CD4-positive, CD25-positive, alpha-beta regulatory T cell (primary cell): ENCODE data around the gene PNPLA7. TPM values are rescaled to one million over a fixed set of nuclear protein-coding genes. Genes with fewer than 3 reads are reported as not detected.
A peak's percentile ranks its signal among the peaks of the same experiment; 100 is the strongest.
"Not testable (repeated sequence)": the region's sequence is repeated elsewhere in the genome, so short reads cannot be mapped to it uniquely, and the experiment has no call there.

Source experiments
- ATAC-seq, 2 donors: fragments of 150-1000 bp; cut with Tn5 transposase; one replicate each; pipeline ENCODE4 v1.10.0; 2021; ENCODE audit warnings: low read depth in 2 of 2, moderate number of reproducible peaks in 2 of 2, moderate library complexity in 1 of 2
- DNase-seq, 3 donors: peaks; one replicate each; pipeline versions ENCODE4 v3.0.0 to v3.0.0-alpha.2; 2012 to 2022; ENCODE audit warnings: mixed read lengths in 1 of 3
- H3K27ac ChIP-seq: one replicate; pipeline ENCODE4 v1.7.0; 2013; ENCODE audit warnings: mild to moderate bottlenecking, low read length; ENCODE audit not compliant: insufficient read depth, poor library complexity, severe bottlenecking
- H3K27me3 ChIP-seq: one replicate; pipeline ENCODE4 v1.7.0; 2013; ENCODE audit warnings: low read length; ENCODE audit not compliant: control insufficient read depth, insufficient read depth
- H3K36me3 ChIP-seq: one replicate; pipeline ENCODE4 v1.7.0; 2013; ENCODE audit warnings: mild to moderate bottlenecking, low read length, moderate library complexity; ENCODE audit not compliant: control insufficient read depth, insufficient read depth
- H3K4me1 ChIP-seq: 2 replicates; pipeline ENCODE4 v1.7.0; 2013; ENCODE audit warnings: mild to moderate bottlenecking, low read length; ENCODE audit not compliant: insufficient read depth, control insufficient read depth, poor library complexity, severe bottlenecking
- H3K4me3 ChIP-seq: one replicate; pipeline ENCODE4 v1.7.0; 2013; ENCODE audit warnings: low read depth, mild to moderate bottlenecking, low read length, moderate library complexity
- H3K9me3 ChIP-seq, 2 experiments: 1 replicate in 1 of 2; 2 replicates in 1 of 2; pipeline ENCODE4 v1.7.0; 2013; ENCODE audit warnings: low read length in 2 of 2, mild to moderate bottlenecking in 1 of 2, moderate library complexity in 1 of 2; ENCODE audit not compliant: control insufficient read depth in 2 of 2
- H3K27ac Mint-ChIP-seq, 3 donors: one replicate each; pipeline ENCODE4 v1.8.0; 2020 to 2022; ENCODE audit warnings: mild to moderate bottlenecking in 3 of 3, mixed read lengths in 3 of 3, moderate library complexity in 2 of 3
- H3K27me3 Mint-ChIP-seq: one replicate; pipeline ENCODE4 v1.8.0; 2022; ENCODE audit warnings: mild to moderate bottlenecking, mixed read lengths
- H3K36me3 Mint-ChIP-seq: one replicate; pipeline ENCODE4 v1.8.0; 2020; ENCODE audit warnings: mixed read lengths
- H3K4me1 Mint-ChIP-seq, 4 donors: one replicate each; pipeline ENCODE4 v1.8.0; 2020 to 2022; ENCODE audit warnings: mixed read lengths in 4 of 4, mild to moderate bottlenecking in 1 of 4
- H3K4me3 Mint-ChIP-seq, 4 donors: one replicate each; pipeline ENCODE4 v1.8.0; 2020 to 2022; ENCODE audit warnings: mild to moderate bottlenecking in 4 of 4, mixed read lengths in 4 of 4, moderate library complexity in 3 of 4
- H3K9me3 Mint-ChIP-seq, 7 donors: one replicate each; pipeline ENCODE4 v1.8.0; 2020 to 2022; ENCODE audit warnings: mixed read lengths in 7 of 7, mild to moderate bottlenecking in 3 of 7, moderate library complexity in 2 of 7
- polyA plus RNA-seq, 4 donors: library from polyadenylated mRNA; unstranded; fragments of 300-500 nt; fragmentation: Illumina TruSeq; gene quantifications; one replicate each; pipeline ENCODE4 v1.2.3, GENCODE V29; 2021
- total RNA-seq: library from RNA; stranded (reverse); gene quantifications from one replicate; pipeline ENCODE4 v1.2.3, GENCODE V29; 2022

Gene PNPLA7
- total and polyA plus RNA-seq, 5 donors from 2014 or later: 1.4 to 12.4 (median 1.8) TPM

- H3K4me1 ChIP-seq: peaks cover 30% of the 10 kb centered on the region
- H3K27me3 Mint-ChIP-seq, H3K36me3 Mint-ChIP-seq, H3K4me3 Mint-ChIP-seq, H3K27ac ChIP-seq, ATAC-seq, DNase-seq, H3K27me3 ChIP-seq, H3K4me3 ChIP-seq, H3K36me3 ChIP-seq, H3K9me3 ChIP-seq, H3K9me3 Mint-ChIP-seq: not testable (repeated sequence)
- H3K27ac Mint-ChIP-seq: peak overlapping the region in 1 of 3 donors; percentile 26
- H3K4me1 Mint-ChIP-seq: peaks cover 0 to 22% (median 6%) of the 10 kb centered on the region in 4 donors
Observed at GRCh38 chr9:137410236-137410890, 139.8 kb downstream of the PNPLA7 start.

Other genes starting within 250 kb of the PNPLA7 start
- gene NRARP, start 248.1 kb downstream of the PNPLA7 start, total RNA-seq: 1.6 TPM
- gene NRARP, start 248.1 kb downstream of the PNPLA7 start, polyA plus RNA-seq: not detected
- 27.3 TPM for gene EXD3, start 127.2 kb downstream of the PNPLA7 start, total RNA-seq
- gene EXD3, start 127.2 kb downstream of the PNPLA7 start, polyA plus RNA-seq: 1 to 10 TPM; 4.7 to 7.2 (median 5.7) TPM
- gene NOXA1, start 127.0 kb downstream of the PNPLA7 start, total RNA-seq: 3.8 TPM
- 1 to 10 TPM in 2 of 4 donors, under 1 TPM in 2; 0.83 to 3.3 (median 1.4) TPM for gene NOXA1, start 127.0 kb downstream of the PNPLA7 start, polyA plus RNA-seq
- not detected for gene ENTPD8, start 109.0 kb downstream of the PNPLA7 start, total RNA-seq
- gene ENTPD8, start 109.0 kb downstream of the PNPLA7 start, polyA plus RNA-seq: not detected
- gene NSMF, start 91.1 kb downstream of the PNPLA7 start, total RNA-seq: 109 TPM
- 10 to 100 TPM in 2 of 4 donors, 1 to 10 TPM in 2; 9.3 to 14.5 (median 11.8) TPM for gene NSMF, start 91.1 kb downstream of the PNPLA7 start, polyA plus RNA-seq
- gene MRPL41, start 1.5 kb upstream of the PNPLA7 start, total RNA-seq: 64.3 TPM
- gene MRPL41, start 1.5 kb upstream of the PNPLA7 start, polyA plus RNA-seq: 10 to 100 TPM; 38.1 to 61.1 (median 43.6) TPM
- 57.0 TPM for gene DPH7, start 28.5 kb upstream of the PNPLA7 start, total RNA-seq
- gene DPH7, start 28.5 kb upstream of the PNPLA7 start, polyA plus RNA-seq: 10 to 100 TPM; 24.4 to 34.8 (median 28.3) TPM
- gene ZMYND19, start 40.1 kb upstream of the PNPLA7 start, total RNA-seq: 20.4 TPM
- gene ZMYND19, start 40.1 kb upstream of the PNPLA7 start, polyA plus RNA-seq: 1 to 10 TPM; 4.4 to 6.3 (median 5.4) TPM
- 73.4 TPM for gene ARRDC1, start 55.3 kb upstream of the PNPLA7 start, total RNA-seq
- 10 to 100 TPM; 45.5 to 54.0 (median 51.4) TPM for gene ARRDC1, start 55.3 kb upstream of the PNPLA7 start, polyA plus RNA-seq
- 142 TPM for gene EHMT1, start 68.6 kb upstream of the PNPLA7 start, total RNA-seq
- 10 to 100 TPM; 17.9 to 20.3 (median 19.3) TPM for gene EHMT1, start 68.6 kb upstream of the PNPLA7 start, polyA plus RNA-seq